GM19238 (cell line): ENCODE measurements around the gene CCL26.
"Not testable (repeated sequence)": the region's sequence is repeated elsewhere in the genome, so short reads cannot be mapped to it uniquely, and the experiment has no call there.

ENCODE experiments used
- DNase-seq: peaks from one replicate; pipeline ENCODE4 v3.0.0; 2011; ENCODE audit warnings: low spot score; ENCODE audit not compliant: insufficient read length

CCL26 gene

GRCh38 chr7:75792567-75792966 lies 20.6 kb upstream of the CCL26 start:
- not testable (repeated sequence) for DNase-seq

DNA sequence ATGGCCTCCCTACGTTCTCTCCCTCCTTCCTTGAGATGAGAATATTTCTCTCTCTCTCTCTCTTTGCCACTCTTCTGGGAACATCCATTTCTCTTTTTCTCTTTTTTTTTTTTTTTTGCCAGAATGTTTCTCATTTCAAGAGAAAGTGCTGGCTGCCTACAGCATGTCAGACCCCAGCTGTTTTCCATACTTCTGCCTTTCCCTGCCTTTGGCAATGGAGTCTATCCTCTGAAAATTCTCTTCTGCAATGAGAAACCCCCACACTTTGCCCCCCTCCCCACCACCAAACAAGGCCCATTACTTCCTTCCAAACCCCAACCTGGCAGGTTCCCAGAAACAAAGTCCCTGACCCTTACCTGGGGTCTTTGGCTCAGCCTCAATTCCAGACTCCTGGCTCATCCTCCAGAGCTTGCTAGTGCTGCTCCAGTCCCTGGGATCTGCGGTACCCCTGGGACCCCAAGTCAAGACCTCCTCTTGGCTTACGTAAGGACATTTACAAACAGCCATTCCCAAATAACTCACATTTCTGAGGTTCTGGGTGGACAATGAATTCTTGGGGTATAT lies 17.4 kb upstream of the CCL26 start:
- DNase-seq, result no peak

GRCh38 chr7:75788154-75788847 lies 16.3 kb upstream of the CCL26 start:
- DNase-seq, result not testable (repeated sequence)

GRCh38 chr7:75783058-75783457 lies 11.0 kb upstream of the CCL26 start:
- DNase-seq, result not testable (repeated sequence)

DNA sequence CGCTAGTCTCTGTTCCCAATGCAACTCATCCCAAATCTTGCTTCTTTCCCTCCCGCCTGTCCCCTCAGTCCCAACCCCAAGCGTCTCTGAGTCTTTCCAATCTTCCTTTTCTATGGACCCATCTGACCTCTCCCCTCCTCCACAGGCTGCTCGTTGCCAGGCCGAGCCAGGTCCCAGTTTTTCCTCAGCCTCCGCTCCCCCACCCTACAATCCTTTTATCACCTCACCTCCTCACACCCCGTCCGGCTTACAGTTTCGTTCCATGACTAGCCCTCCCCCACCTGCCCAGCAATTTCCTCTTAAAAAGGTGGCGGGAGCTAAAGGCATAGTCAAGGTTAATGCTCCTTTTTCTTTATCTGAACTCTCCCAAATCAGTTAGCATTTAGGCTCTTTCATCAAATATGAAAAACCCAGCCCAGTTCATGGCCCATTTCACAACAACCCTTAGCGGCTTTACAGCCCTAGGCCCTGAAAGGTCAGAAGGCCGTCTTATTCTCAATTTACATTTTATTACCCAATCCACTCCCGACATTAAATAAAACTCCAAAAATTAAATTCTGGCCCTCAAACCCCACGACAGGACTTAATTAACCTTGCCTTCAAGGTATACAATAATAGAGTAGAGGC lies 8.7 kb upstream of the CCL26 start:
- not testable (repeated sequence) for DNase-seq

DNA sequence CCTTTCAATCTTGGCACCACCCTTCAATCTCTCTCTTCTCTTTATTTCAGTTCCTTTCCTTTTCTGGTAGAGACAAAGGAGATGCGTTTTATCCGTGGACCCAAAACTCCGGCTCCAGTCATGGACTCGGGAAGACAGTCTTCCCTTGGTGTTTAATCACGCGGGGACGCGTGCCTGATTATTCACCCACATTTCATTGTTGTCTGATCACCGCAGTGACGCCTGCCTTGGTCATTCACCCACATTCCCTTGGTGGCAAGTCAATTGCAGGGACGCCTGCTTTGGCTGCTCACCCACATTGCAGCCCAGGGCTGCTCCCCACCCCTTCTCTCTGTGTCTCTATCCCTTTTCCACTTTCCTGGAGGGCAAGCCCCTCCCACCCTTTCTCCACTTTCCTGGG lies 7.5 kb upstream of the CCL26 start:
- not testable (repeated sequence) for DNase-seq

DNA sequence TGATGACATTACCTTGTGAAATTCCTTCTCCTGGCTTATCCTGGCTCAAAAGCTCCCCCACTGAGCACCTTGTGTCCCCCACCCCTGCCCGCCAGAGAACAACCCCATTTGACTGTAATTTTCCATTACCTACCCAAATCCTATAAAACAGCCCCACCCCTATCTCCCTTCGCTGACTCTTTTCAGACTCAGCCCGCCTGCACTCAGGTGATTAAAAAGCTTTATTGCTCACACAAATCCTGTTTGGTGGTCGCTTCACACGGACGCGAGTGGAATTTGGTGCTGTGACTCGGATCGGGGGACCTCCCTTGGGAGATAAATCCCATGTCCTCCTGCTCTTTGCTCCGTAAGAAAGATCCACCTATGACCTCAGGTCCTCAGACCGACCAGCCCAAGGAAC lies 7.0 kb upstream of the CCL26 start:
- not testable (repeated sequence) for DNase-seq

- DNase-seq, result no peak
Observed at GRCh38 chr7:75776295-75776971, 4.4 kb upstream of the CCL26 start.

DNA sequence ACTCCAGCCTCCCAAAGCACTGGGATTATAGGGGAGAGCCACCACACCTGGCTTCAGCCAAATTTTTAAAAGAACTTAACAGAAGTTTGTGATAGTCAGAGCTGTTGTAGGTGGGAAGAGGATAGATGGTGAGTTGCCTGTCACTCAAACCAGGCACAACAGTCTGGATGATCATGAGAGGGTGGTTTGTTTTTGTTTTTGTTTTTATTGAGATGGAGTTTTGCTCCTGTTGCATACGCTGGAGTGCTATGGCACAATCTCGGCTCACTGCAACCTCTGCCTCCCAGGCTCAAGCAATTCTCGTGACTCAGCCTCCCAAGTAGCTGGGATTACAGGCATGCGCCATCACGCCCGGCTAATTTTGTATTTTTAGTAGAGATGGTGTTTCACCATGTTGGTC lies 1.9 kb upstream of the CCL26 start:
- not testable (repeated sequence) for DNase-seq

GRCh38 chr7:75771224-75771623 lies 787 bp downstream of the CCL26 start:
- DNase-seq, result no peak

- peak; percentile 47 for DNase-seq
Observed at GRCh38 chr7:75762350-75762917, 9.6 kb downstream of the CCL26 start.

GRCh38 chr7:75761801-75762200 lies 10.2 kb downstream of the CCL26 start:
- not testable (repeated sequence) for DNase-seq

- DNase-seq, result no peak
Observed at GRCh38 chr7:75758491-75758890, 13.5 kb downstream of the CCL26 start.

GRCh38 chr7:75757860-75758259 lies 14.2 kb downstream of the CCL26 start:
- no peak for DNase-seq

GRCh38 chr7:75756991-75757676 lies 14.9 kb downstream of the CCL26 start:
- no peak for DNase-seq

GRCh38 chr7:75756206-75756990 lies 15.6 kb downstream of the CCL26 start:
- DNase-seq, result no peak

DNA sequence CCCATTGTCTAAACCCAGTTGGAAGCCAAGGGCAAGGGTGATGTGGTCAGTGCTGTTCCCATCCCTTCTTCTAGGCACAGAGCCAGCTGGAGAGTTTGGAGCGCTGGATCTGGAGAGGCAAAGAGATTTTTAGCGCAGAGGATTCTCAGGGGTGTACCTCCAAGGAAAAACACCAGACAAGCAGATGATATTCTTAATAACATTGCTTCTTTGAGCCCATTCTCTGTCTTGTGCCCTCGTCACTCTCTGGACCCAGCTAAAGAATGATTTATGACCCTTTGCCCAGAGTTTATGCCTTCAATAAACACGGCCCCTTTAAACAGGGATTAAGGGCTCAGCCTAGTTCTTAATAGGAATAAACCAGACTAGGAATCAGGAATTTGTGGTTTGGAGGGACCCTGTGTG lies 28.6 kb downstream of the CCL26 start:
- no peak for DNase-seq

DNA sequence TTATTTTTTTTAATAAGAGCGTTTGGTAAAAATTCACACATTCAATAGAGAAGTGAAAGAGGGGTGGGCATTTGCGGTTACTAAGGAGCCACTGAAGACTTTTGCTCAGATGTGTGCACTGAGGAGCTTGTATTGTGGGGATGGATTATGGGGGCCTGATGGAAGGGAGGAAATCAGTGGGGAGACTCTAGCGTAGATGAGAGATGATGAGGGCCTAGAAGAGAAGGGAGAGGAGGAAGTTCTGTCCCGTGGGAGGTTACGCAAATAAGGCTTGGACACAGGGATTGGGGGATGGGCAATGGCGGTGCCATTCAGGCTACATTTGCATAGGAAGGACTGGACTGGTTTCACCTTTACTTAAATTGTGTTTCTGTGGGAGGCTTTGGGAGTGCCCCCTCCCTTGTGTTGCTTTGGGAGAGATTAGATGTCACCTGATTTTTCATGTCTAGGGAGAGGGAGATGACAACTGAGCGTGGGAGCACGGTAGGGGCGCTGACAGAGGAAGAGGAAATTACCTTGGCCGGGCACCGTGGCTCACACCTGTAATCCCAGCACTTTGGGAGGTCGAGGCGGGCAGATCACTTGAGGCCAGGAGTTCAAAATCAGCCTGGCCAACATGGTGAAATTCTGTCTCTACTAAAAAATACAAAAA lies 31.0 kb downstream of the CCL26 start:
- peak; percentile 30 for DNase-seq

DNA sequence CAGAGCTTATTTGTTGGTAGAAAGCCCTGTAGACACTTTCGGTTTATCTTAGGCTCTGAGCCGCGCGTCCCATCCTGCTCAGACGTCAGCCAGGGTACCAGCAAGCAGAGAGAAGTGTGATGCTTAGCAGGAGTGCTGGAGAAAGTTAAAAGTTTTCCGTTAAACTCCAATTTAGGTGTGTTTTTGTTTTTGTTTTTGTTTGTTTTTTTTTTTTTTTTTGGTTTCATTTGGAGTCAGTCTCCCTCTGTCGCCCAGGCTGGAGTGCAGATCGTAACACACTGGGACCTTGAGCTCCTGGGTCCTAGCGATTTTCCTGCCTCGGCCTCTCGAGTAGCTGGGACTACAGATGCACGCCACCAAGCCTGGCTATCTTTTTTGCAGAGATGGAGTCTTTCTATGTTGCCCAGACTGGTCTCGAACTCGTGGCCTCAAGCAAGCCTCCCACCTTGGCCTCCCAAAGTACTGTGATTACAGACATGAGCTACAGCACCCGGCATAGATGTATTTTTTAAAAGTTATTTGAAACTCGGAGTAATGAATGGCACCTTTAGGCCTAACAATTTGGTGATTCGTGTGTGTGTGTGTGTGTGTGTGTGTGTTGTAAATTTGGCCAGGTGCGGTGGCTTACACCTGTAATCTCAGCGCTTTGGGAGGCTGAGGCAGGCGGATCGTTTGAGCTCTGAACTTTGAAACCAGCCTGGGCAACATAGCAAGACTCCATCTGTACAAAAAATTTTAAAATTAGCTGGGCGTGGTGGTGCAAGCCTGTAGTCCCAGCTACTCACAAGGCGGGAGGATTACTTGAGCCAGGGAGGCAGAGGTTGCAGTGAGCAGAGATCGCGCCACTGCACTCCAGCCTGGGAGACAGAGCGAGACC lies 32.0 kb downstream of the CCL26 start:
- DNase-seq, result no peak
